AG04449 (cell line): ENCODE data around the gene HIGD1B.

Experiments used
- CTCF ChIA-PET: fragments of 350-600 bp; formaldehyde crosslinking; extraction: SDS; loops from one replicate; lab custom pipeline; 2021; ENCODE audit warnings: antibody characterized with exemption; lab: Yijun Ruan, JAX
- POLR2A ChIA-PET: fragments of 400-600, 350-600 bp; formaldehyde crosslinking; extraction: SDS; loops from one replicate; lab custom pipeline; 2020; ENCODE audit warnings: antibody characterized with exemption, inconsistent platforms; lab: Yijun Ruan, JAX
- DNase-seq: peaks from one replicate; pipeline ENCODE4 v3.0.0-alpha.2; 2010; ENCODE audit warnings: low read depth, low spot score
- H3K4me3 ChIP-seq: 2 replicates; pipeline ENCODE4 v1.5.1; 2011; ENCODE audit warnings: low read depth, mild to moderate bottlenecking, control low read depth, low read length
- CTCF ChIP-seq: IDR thresholded peaks from one replicate; pipeline ENCODE4 v1.5.1; 2011; ENCODE audit warnings: mild to moderate bottlenecking, moderate library complexity, low read length, control low read depth, inconsistent platforms; ENCODE audit not compliant: insufficient read depth; ENCODE audit errors: missing control alignments

Gene HIGD1B

GRCh38 chr17:44884941-44885340 lies 37.3 kb downstream of the HIGD1B start:
- no peak for TF ChIP-seq CTCF
- CTCF ChIA-PET = interaction anchor here (1.1 to 6.5 kb wide), 10 partner anchors 8 to 215 kb away, joined by 3 to 78 read pairs (median 8); no protein-coding TSS in a partner anchor
- no peak for DNase-seq
- POLR2A ChIA-PET = no interaction called here
- H3K4me3 ChIP-seq = no peak overlapping the region

- H3K4me3 ChIP-seq = no peak overlapping the region
- POLR2A ChIA-PET = no interaction called here
- no peak for TF ChIP-seq CTCF
- CTCF ChIA-PET = interaction anchor here (0.9 to 6.5 kb wide), 6 partner anchors 8 to 135 kb away, joined by 3 to 78 read pairs (median 4); no protein-coding TSS in a partner anchor
- DNase-seq = no peak
These were observed 39.3 kb downstream of the HIGD1B start for GRCh38 chr17:44887016-44887415.

- H3K4me3 ChIP-seq = no peak overlapping the region
- TF ChIP-seq CTCF = no peak
- ChIA-PET CTCF (interaction anchor here (1.1 to 2.4 kb wide), 3 partner anchors 9 to 23 kb away, joined by 3 to 14 read pairs (median 4); no protein-coding TSS in a partner anchor), POLR2A (no interaction called here)
- no peak for DNase-seq
These were observed 40.6 kb downstream of the HIGD1B start for GRCh38 chr17:44887971-44888954.

- DNase-seq = no peak
- TF ChIP-seq CTCF = no peak
- no peak overlapping the region for H3K4me3 ChIP-seq
- CTCF ChIA-PET = interaction anchor here (0.6 to 2.4 kb wide), 3 partner anchors 8 to 29 kb away, joined by 3 to 14 read pairs (median 6); no protein-coding TSS in a partner anchor
- POLR2A ChIA-PET = no interaction called here
These were observed 41.3 kb downstream of the HIGD1B start for GRCh38 chr17:44889003-44889402.

- DNase-seq = no peak
- TF ChIP-seq CTCF = no peak
- ChIA-PET CTCF (interaction anchor here (1.5 to 4.7 kb wide), 4 partner anchors 9 to 243 kb away, joined by 6 to 33 read pairs (median 12); partner anchors contain the start of gene ACBD4), POLR2A (no interaction called here)
- no peak overlapping the region for H3K4me3 ChIP-seq
These were observed 44.6 kb downstream of the HIGD1B start for GRCh38 chr17:44892250-44892649.

GRCh38 chr17:44894642-44895041 lies 47.0 kb downstream of the HIGD1B start:
- DNase-seq = no peak
- POLR2A ChIA-PET = no interaction called here
- no peak for TF ChIP-seq CTCF
- CTCF ChIA-PET = interaction anchor here (0.8 to 4.7 kb wide), 9 partner anchors 12 to 128 kb away, joined by 3 to 33 read pairs (median 5); no protein-coding TSS in a partner anchor
- H3K4me3 ChIP-seq = no peak overlapping the region
